ENCODE data around the gene CCR7.
"Not testable (repeated sequence)": the region's sequence is repeated elsewhere in the genome, so short reads cannot be mapped to it uniquely, and the experiment has no call there.

The CCR7 gene

GRCh38 chr17:40596261-40596919 lies 31.1 kb upstream of the CCR7 start:
- H3K4me3 ChIP-seq (ENCODE audit: low read depth, low read length) = no peak overlapping the region
- no peak for TF ChIP-seq CTCF (IDR thresholded peaks at IDR 0.05; ENCODE audit: borderline replicate concordance, insufficient read depth, low read depth, low read length)

- TF ChIP-seq CTCF (IDR thresholded peaks at IDR 0.05; ENCODE audit: borderline replicate concordance, insufficient read depth, low read depth, low read length) = no peak
- no peak overlapping the region for H3K4me3 ChIP-seq (ENCODE audit: low read depth, low read length)
Observed at GRCh38 chr17:40590742-40591141, 25.5 kb upstream of the CCR7 start.

- H3K4me3 ChIP-seq (ENCODE audit: low read depth, low read length) = no peak overlapping the region
- no peak for TF ChIP-seq CTCF (IDR thresholded peaks at IDR 0.05; ENCODE audit: borderline replicate concordance, insufficient read depth, low read depth, low read length)
Observed at GRCh38 chr17:40588552-40588951, 23.3 kb upstream of the CCR7 start.

GRCh38 chr17:40586264-40586663 lies 21.0 kb upstream of the CCR7 start:
- H3K4me3 ChIP-seq (ENCODE audit: low read depth, low read length) = not testable (repeated sequence)

- not testable (repeated sequence) for H3K4me3 ChIP-seq (ENCODE audit: low read depth, low read length)
Observed at GRCh38 chr17:40584950-40585349, 19.7 kb upstream of the CCR7 start.

GRCh38 chr17:40582328-40582901 lies 17.1 kb upstream of the CCR7 start:
- no peak overlapping the region for H3K4me3 ChIP-seq (ENCODE audit: low read depth, low read length)

GRCh38 chr17:40580140-40580539 lies 14.9 kb upstream of the CCR7 start:
- no peak for TF ChIP-seq CTCF (IDR thresholded peaks at IDR 0.05; ENCODE audit: borderline replicate concordance, insufficient read depth, low read depth, low read length)
- no peak overlapping the region for H3K4me3 ChIP-seq (ENCODE audit: low read depth, low read length)

More at GRCh38 chr17:40582328-40582901, 17.1 kb upstream of the CCR7 start:
- no peak for TF ChIP-seq CTCF (IDR thresholded peaks at IDR 0.05; ENCODE audit: borderline replicate concordance, insufficient read depth, low read depth, low read length)

GRCh38 chr17:40579471-40579870 lies 14.2 kb upstream of the CCR7 start:
- no peak for TF ChIP-seq CTCF (IDR thresholded peaks at IDR 0.05; ENCODE audit: borderline replicate concordance, insufficient read depth, low read depth, low read length)
- H3K4me3 ChIP-seq (ENCODE audit: low read depth, low read length) = no peak overlapping the region
